GM20000 (cell line): ENCODE data around the gene DHCR7.

Experiments used
- DNase-seq: peaks from one replicate; pipeline ENCODE4 v3.0.0; 2012; ENCODE audit warnings: low spot score
- TF ChIP-seq, protein P1 (sequence below): IDR thresholded peaks from 2 replicates; pipeline ENCODE4 v1.5.1; 2012; ENCODE audit warnings: mild to moderate bottlenecking, control low read depth; ENCODE audit errors: extremely low read depth, missing control alignments

The DHCR7 gene

GRCh38 chr11:71420455-71421241 lies 27.5 kb downstream of the DHCR7 start:
- TF ChIP-seq, protein P1, sequence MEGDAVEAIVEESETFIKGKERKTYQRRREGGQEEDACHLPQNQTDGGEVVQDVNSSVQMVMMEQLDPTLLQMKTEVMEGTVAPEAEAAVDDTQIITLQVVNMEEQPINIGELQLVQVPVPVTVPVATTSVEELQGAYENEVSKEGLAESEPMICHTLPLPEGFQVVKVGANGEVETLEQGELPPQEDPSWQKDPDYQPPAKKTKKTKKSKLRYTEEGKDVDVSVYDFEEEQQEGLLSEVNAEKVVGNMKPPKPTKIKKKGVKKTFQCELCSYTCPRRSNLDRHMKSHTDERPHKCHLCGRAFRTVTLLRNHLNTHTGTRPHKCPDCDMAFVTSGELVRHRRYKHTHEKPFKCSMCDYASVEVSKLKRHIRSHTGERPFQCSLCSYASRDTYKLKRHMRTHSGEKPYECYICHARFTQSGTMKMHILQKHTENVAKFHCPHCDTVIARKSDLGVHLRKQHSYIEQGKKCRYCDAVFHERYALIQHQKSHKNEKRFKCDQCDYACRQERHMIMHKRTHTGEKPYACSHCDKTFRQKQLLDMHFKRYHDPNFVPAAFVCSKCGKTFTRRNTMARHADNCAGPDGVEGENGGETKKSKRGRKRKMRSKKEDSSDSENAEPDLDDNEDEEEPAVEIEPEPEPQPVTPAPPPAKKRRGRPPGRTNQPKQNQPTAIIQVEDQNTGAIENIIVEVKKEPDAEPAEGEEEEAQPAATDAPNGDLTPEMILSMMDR, result peak; percentile 46
- DNase-seq, result peak; percentile 53

DNA sequence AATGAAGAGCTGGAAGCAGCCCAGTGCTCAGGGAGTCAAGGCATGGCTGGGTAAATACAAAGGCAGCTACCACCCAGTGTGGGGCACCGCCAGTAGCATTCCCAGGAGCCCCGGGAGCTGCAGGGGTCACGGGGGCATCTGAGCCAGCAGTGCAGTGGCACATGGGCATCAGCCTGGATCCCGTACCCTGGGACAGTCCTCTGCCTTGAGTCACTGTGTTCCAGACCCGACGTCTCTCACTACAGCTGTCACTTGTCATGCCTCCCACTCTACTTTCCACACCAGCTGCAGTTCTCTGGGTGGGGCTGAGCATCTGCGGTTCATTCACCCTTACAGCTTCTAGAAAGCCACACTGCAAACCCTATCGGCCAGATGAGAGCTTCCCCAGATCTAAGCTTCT lies 29.6 kb downstream of the DHCR7 start:
- peak; percentile 61 for DNase-seq
- TF ChIP-seq, protein P1, result no peak

DNA sequence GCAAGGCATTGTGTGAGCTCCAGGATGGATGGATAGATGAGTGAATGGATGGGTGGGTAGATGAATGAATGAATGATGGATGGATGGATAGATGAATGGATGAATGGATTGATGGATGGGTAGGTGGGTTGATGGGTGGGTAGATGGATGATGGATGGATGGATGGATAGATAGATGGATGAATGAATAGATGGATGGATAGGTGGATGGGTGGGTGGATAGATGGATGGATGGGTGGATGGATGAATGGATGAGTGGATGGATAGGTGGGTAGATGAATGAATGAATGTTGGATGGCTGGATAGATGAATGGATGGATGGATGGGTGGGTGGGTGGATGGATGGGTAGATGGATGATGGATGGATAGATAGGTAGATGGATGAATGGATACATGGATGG lies 33.5 kb downstream of the DHCR7 start:
- DNase-seq, result no peak
- TF ChIP-seq, protein P1, result no peak

DNA sequence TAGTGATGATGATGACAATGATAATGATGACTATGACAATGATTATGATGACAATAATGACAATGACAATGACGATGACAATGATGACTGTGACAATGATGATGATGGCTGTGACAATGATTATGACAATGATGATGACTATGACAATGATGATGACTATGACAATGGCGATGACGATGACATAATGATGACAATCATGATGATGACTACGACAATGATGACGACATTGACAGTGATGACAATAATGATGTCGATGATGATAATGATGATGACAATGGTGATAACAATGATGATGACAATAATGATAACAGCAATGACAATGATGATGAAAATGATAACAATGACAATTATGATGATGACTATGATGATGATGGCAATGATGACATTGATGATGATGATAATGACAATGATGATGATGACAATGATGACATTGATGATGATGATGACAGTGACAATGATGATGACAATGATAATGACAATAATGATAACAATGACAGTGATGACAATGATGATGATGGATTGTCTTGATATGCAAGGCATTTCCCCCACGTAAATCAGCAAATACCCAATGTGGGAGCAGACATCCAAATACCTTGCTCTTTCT lies 37.7 kb downstream of the DHCR7 start:
- no peak for DNase-seq
- TF ChIP-seq, protein P1, result no peak

GRCh38 chr11:71408826-71409225 lies 39.4 kb downstream of the DHCR7 start:
- no peak for DNase-seq
- TF ChIP-seq, protein P1, result no peak

GRCh38 chr11:71407356-71407755 lies 40.8 kb downstream of the DHCR7 start:
- no peak for DNase-seq
- TF ChIP-seq, protein P1, result no peak

DNA sequence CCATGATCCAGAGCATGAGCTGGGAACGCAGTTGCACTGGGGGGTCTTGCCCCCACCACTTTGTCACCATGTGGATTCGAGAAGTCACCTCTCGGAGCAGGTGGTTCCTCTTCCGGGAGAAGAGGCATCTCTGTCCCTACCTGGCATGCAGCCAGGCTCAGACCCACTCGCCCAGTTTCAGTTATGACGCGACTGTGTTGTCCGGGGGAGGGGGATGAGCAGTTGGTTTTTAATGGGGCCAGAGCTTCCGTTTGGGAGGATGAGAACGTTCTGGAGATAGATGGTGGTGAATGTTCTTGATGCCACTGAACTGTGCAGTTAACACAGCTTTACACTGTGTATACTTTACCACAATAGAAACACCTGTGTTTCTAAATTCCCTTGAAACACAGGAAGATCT lies 41.5 kb downstream of the DHCR7 start:
- no peak for DNase-seq
- TF ChIP-seq, protein P1, result no peak
